HG03095 (cell line): Measurements from ENCODE around the gene TBC1D17.

Experiments
- ATAC-seq: cut with Tn5 transposase; IDR thresholded peaks from one replicate; pipeline ENCODE4 v1.9.1; 2021; ENCODE audit warnings: moderate library complexity; ENCODE audit not compliant: unreplicated experiment

The TBC1D17 gene

GRCh38 chr19:49877020-49877878 lies at the start of gene TBC1D17, which contains the start of gene AKT1S1:
Gene TBC1D17, plus strand, starts transcription at chr19:49877702. Its CDS starts 22 bp downstream, at chr19:49877724.
Gene AKT1S1, minus strand, starts transcription at chr19:49877355. Its CDS starts 4,060 bp downstream, at chr19:49873295.
- peak; percentile 61 for ATAC-seq

DNA sequence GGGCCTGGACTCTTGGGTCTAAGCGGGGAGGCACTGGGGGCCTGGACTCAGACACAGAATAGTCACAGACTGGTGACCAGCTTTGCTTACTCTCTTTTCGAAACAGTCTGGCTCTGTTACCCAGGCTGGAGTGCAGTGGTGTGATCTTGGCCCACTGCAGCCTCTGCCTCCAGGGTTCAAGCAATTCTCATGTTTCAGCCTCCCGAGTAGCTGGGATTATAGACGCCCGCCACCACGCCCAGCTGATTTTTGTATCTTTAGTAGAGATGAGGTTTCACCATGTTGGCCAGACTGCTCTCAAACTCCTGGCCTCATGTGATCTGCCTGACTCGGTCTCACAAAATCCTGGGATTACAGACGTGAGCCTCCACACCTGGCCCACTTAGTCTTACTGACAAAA lies 48.3 kb upstream of the TBC1D17 start:
- no peak for ATAC-seq

DNA sequence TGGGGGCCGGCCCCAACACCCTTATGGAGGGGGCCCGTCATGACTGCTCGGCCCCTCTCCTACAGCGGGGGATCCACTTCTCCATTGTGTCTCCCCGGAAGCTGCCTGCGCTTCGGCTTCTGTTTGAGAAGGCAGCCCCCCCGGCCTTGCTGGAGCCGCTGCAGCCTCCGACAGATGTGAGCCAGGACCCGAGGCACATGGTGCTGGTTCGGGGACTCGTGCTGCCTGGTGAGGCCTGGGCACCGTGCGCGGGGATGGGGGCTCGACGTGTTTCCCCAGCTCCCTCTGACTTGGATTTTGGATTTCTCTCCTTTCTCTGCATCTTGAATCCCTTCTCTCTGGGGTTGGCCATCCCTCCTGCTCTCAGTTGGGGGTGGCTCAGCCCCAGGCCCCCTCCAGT lies 47.8 kb upstream of the TBC1D17 start:
- ATAC-seq, result no peak

DNA sequence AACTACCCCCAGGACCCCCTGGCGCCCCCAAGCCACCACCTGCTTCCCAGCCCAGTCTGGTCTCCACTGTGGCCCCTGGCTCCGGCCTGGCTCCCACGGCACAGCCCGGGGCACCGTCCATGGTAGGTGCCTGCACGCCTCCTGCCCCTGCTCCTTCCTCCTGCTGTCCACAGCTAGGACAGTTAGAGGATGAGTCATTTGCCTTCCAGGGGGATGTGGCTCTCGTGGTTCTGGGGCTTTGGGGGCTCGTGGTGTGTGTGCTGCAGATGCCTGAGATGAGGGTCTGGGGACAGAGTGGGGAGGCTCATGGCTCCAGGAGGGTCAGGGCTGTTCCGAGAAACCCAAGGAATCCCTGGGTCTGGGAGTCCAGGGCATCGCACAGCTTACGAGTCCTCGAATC lies 46.7 kb upstream of the TBC1D17 start:
- no peak for ATAC-seq

DNA sequence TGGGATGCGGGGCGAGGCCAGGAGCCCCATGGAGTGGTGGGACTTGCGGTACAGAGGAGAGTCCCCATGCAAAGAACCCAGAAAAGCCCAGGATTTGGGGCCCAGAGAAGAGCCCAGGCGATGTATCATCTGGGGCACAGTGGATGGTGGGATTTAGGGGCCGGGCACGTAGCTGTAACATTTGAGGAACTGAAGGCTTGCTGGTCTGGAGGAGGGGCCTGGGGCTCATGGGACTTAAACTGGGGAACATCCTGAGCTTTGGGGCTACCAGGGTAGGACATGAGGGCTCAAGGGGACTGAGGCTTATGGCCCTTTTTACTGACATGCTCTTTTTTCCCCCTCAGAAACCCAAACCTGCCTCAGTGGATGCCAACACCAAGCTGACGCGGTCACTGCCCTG lies 45.9 kb upstream of the TBC1D17 start:
- ATAC-seq, result no peak

- no peak for ATAC-seq
Measured at GRCh38 chr19:49832556-49832955, 44.9 kb upstream of the TBC1D17 start.

DNA sequence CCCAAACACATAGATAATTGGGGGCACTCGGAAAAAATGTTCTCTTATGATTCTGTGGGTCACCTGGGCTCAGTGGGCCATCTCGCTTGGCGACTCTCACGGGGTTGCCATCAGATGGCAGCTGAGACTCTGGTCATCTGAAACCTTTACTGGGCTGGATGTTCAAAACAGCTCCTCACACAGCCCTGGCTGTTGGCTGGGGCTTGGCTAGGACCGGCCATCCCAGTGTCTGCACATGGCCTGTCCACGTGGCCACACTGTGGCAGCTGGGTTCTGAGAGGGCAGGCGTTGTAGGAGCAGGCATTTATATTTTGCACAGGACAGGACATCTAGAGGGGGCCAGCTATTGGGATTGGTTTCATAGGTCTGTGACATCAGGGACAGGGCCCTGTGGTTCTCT lies 43.9 kb upstream of the TBC1D17 start:
- ATAC-seq, result no peak

GRCh38 chr19:49835562-49835961 lies 41.9 kb upstream of the TBC1D17 start:
- ATAC-seq, result no peak

DNA sequence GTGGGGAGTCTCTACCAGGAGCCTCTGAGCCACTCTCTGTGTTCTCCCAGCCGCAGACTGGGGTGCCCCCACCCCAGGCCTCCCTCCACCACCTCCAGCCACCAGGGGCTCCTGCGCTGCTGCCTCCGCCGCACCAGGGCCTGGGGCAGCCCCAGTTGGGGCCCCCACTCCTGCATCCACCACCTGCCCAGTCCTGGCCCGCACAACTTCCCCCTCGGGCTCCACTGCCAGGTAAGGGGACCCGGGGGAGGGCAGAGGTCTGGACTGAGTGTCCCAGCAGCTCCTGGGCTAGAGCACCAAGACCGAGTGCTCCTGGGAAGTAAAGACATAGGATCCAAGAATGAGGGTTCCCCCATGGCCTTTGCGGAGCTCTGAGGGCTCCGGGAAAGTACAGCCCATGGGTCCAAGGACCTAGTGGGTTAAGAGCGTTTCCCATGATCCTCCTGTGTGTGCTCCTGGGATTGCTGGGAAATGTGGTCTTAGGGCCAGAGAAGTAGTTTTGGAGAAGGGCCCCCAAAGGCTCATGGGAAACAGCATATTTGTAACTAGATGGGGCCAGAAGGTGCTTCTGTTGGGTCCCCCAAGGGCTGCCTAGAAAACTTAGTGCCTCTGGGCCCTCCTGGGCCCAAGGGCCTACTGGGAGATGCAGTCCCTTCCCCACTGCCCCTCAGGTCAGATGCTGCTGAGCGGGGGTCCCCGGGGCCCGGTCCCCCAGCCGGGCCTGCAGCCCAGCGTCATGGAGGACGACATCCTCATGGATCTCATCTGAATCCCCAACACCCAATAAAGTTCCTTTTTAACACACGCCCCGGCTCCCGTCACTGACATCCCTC lies 41.1 kb upstream of the TBC1D17 start:
- ATAC-seq, result no peak

DNA sequence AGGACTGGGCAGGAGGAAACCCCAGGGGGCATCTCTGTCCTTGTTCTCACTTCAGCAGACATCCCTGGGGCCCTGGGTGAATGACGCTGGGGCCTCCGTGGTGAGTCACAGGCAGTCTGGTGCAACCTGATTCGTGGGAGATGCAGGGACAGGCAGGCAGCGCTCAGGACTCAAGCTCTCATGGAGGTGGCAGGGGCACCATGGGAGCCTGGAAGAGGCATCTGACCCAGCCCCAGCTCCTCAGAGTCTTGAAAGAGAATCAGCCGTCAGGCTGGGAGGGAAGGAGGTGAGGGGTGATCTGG lies 40.5 kb upstream of the TBC1D17 start:
- ATAC-seq, result no peak

DNA sequence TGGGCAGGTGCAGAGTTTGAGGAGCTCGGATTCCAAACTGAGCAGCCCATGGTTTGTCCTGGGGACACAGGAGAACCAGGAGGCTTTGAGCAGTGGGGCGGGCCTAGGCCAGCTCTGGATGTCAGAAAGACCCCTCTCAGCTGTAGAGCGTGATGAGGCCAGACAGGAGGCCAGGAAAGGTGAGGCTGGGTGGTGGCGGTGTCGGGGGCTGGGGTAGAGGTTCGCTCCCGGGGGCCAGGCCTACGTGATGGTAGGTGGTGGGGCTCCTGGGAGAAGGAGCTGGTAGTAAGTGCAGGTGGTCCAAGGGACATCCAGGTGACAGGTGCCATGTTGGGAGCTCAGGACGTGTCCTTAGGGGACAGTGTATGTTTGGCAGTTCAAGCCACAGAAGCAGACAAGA lies 40.1 kb upstream of the TBC1D17 start:
- no peak for ATAC-seq

DNA sequence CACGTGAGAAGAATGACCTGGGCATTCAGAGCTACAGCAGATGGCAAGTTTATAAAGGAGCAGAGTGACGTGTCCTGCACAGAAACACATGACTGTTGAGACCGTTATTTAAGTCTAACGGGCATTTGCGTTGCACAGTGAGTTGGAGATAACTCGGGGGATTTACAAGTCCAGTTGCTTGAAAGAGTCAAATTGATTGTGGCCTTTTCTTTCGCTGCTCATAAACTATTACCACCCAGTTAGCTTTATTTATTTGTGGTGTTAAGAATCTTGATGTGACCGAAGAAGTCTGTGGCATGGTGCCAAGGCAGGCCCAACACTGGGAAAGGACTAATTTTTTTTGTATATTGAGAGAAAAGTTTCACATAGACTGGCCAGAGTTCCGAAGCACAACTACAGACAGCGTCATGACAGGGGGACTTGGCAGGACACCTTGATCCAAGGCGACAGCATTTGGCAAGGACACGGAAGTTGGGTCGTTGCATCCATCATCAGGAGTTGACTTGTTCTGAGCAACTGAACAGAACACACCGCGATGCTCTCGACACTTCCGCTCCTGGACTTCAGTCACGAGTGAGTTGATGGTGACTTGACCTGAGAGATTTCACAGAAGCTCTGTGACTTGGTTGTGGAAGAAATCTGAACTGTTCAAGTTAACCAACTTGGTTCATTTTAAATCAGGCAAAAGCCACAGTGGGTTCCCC lies 38.5 kb upstream of the TBC1D17 start:
- no peak for ATAC-seq

- ATAC-seq, result no peak
Measured at GRCh38 chr19:49839713-49840112, 37.8 kb upstream of the TBC1D17 start.

GRCh38 chr19:49840321-49840720 lies 37.2 kb upstream of the TBC1D17 start:
- no peak for ATAC-seq

DNA sequence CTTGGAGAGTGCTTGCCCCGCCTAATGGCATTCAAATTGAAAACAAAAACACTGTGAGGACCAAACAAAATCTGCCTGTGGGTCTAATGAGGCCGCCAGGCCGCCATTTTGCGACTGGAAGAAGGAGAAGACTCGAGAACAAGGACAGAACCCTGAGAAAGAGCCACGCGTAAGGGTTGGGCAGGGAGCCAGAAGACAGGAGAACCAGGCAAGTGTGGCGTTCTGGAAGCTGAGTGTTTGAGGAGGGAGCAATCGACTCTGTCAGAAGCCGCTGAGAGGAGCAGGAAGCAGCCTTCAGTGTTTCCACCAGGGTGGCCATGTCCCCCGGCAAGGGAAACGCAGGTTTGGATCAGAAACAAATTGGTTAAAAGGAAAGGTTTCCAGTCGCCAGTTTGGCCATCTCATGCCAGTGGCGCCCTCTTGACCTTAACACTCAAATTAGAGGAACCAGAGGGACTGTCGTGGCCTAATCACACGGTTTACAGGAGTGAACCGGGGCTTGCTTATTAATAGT lies 36.7 kb upstream of the TBC1D17 start:
- ATAC-seq, result no peak

GRCh38 chr19:49843265-49843664 lies 34.2 kb upstream of the TBC1D17 start:
- no peak for ATAC-seq

GRCh38 chr19:49844138-49845095 lies 33.1 kb upstream of the TBC1D17 start:
- no peak for ATAC-seq

- no peak for ATAC-seq
Measured at GRCh38 chr19:49845414-49845813, 32.1 kb upstream of the TBC1D17 start.

DNA sequence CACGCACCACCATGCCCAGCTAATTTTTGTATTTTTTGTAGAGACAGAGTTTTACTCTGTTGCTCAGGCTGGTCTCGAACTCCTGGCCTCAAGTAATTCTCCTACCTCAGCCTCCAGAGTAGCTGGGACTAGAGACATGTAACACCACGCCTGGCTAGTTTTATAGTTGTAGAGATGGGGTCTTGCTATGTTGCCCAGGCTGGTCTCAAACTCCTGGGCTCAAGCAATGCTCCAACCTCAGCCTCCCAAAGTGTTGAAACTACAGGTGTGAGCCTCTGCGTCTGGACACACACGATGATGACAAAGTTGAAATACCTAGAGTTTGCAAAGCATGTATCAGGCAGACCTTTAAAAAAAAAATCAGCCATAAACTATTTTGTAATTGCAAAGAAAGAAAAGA lies 31.1 kb upstream of the TBC1D17 start:
- no peak for ATAC-seq
